ENCODE results near the gene RASA3. TPM values are rescaled to one million over a fixed set of nuclear protein-coding genes. Genes with fewer than 3 reads are reported as not detected.

The RASA3 gene
- total and polyA plus RNA-seq, 7 donors = 4.2 to 22.4 (median 16.9) TPM

DNA sequence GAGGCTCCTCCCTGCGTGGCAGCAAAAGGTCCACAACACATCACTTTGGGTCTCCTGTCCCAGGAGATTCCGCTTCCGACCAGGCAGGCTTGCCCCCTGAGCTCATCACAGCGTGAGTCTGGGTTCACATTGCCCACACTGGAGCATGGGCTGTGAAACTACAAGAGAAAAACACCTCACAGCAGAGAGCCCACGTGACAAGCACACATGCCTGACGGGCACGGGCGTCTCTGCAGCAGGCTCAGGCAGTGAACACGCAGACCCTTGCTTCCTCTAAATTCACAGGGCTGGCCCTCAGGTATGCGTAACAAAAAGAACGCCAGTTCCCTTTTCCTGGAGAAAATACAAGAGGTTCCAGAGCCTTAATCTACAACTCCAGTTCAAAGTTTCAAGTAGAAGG is 41.9 kb downstream of the RASA3 start:
- no peaks in the 10 kb centered on the region for H3K27me3 ChIP-seq

DNA sequence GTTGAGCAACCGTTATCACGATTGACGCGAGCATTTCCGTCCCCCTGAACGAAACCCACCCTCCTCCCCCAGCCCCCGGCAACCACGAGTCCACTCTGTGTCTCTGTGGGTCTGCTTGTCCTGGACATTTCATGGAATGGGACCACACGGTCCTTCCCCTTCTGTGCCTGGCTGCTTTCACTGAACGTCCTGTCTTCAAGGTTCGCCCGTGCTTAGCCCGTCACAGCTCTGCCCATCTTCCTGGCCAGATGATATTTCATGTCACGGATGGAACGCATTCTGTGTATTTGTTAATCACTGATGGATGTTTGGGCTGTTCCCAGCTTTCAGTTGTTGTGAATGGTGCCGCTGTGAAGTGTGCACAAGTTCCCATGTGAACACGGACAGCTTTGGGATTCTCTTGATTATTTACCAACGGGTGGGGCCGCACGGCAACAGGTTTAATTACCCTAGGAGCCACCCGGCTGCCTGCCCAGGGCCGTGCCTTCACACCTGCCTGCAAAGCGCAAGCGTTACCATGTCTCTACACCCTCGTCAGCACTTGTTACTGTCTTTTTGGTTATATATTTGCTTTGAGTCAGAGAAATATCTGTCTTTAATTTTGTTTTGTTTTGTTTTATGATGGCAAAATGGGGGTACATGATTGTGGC is 42.5 kb downstream of the RASA3 start:
- DNase-seq = peak; percentile 41
- 43 to 91% methylated on average over 25 of the region's 25 CpGs for WGBS, 2 donors
- TF ChIP-seq POLR2AphosphoS5 (IDR thresholded peaks at IDR 0.05) = no peak
- no peak for TF ChIP-seq POLR2A (IDR thresholded peaks at IDR 0.05)
- no peak for TF ChIP-seq EP300 (IDR thresholded peaks at IDR 0.05)
- TF ChIP-seq, protein P1, sequence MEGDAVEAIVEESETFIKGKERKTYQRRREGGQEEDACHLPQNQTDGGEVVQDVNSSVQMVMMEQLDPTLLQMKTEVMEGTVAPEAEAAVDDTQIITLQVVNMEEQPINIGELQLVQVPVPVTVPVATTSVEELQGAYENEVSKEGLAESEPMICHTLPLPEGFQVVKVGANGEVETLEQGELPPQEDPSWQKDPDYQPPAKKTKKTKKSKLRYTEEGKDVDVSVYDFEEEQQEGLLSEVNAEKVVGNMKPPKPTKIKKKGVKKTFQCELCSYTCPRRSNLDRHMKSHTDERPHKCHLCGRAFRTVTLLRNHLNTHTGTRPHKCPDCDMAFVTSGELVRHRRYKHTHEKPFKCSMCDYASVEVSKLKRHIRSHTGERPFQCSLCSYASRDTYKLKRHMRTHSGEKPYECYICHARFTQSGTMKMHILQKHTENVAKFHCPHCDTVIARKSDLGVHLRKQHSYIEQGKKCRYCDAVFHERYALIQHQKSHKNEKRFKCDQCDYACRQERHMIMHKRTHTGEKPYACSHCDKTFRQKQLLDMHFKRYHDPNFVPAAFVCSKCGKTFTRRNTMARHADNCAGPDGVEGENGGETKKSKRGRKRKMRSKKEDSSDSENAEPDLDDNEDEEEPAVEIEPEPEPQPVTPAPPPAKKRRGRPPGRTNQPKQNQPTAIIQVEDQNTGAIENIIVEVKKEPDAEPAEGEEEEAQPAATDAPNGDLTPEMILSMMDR (IDR thresholded peaks at IDR 0.05) = no peak
- H3K27me3 ChIP-seq = no peaks in the 10 kb centered on the region
- H3K9me3 ChIP-seq = no peaks in the 10 kb centered on the region
- no peak overlapping the region for H3K27ac ChIP-seq
- no peak overlapping the region for H3K4me3 ChIP-seq
- no peaks in the 10 kb centered on the region for H3K4me1 ChIP-seq
- intact Hi-C loops (cut with DNase I) = no loop called here
- no peaks in the 10 kb centered on the region for H3K36me3 ChIP-seq

More for the DNA sequence above, 41.9 kb downstream of the RASA3 start:
- H3K4me1 ChIP-seq = no peaks in the 10 kb centered on the region
- no peak overlapping the region for H3K4me3 ChIP-seq
- TF ChIP-seq POLR2A (IDR thresholded peaks at IDR 0.05) = no peak
- no peak for TF ChIP-seq POLR2AphosphoS5 (IDR thresholded peaks at IDR 0.05)
- TF ChIP-seq, protein P1 (IDR thresholded peaks at IDR 0.05) = no peak
- TF ChIP-seq EP300 (IDR thresholded peaks at IDR 0.05) = no peak
- H3K36me3 ChIP-seq = no peaks in the 10 kb centered on the region
- DNase-seq = peak; percentile 20
- H3K27ac ChIP-seq = no peak overlapping the region
- intact Hi-C loops (cut with DNase I) = no loop called here
- WGBS, 2 donors = 74% methylated on average over 11 of the region's 11 CpGs
- no peaks in the 10 kb centered on the region for H3K9me3 ChIP-seq

DNA sequence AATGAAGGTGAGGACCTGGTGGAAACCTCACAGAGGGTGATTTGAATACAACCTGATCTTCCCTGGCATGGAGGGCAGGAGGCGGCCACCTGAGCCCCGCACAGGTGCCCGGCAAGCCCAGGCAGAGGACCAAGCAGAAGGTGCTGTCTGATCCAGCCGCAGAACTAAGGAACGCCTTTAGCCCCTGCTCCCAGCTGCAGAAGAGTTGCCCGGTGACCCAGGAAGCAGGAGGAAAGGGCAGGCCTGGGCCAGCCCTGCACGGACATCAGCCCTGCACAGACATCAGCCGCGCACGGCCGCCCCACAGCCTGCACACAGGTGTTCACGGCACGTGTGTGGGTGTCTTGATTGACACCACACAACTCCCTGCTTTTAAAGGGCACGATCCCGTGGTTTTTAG is 43.1 kb downstream of the RASA3 start:
- TF ChIP-seq, protein P1 (IDR thresholded peaks at IDR 0.05) = no peak
- TF ChIP-seq EP300 (IDR thresholded peaks at IDR 0.05) = no peak
- TF ChIP-seq POLR2A (IDR thresholded peaks at IDR 0.05) = no peak
- no peak for TF ChIP-seq POLR2AphosphoS5 (IDR thresholded peaks at IDR 0.05)
- Histone ChIP-seq H3K9me3 (no peaks in the 10 kb centered on the region), H3K27ac (no peak overlapping the region), H3K4me1 (no peaks in the 10 kb centered on the region), H3K36me3 (no peaks in the 10 kb centered on the region), H3K27me3 (no peaks in the 10 kb centered on the region), H3K4me3 (no peak overlapping the region)
- WGBS, 2 donors = 84 to 94% methylated on average over 15 of the region's 15 CpGs
- peak; percentile 37 for DNase-seq
- intact Hi-C loops (cut with DNase I) = no loop called here

DNA sequence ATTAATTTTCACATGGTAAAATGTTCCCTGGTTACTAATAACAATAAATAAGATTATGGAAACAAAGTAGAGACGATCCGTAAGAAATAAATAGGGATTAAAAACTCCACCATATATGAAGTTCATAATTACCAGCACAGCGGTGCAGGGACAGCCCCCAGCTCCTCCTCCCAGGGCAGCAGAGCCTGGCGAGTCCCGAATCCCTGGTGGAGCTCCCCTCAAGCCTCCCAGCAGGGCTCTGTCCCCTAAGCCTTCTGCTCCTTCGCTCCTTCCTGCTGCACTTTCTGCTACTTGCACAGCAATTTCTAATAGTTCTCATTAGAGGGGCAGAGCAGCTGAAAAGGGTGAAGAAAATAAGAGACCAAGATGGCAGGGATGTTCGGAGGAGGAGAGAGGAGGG is 43.6 kb downstream of the RASA3 start:
- H3K4me1 ChIP-seq = no peaks in the 10 kb centered on the region
- H3K36me3 ChIP-seq = no peaks in the 10 kb centered on the region
- H3K27ac ChIP-seq = no peak overlapping the region
- H3K9me3 ChIP-seq = no peaks in the 10 kb centered on the region
- DNase-seq = no peak
- H3K27me3 ChIP-seq = no peaks in the 10 kb centered on the region
- TF ChIP-seq EP300 (IDR thresholded peaks at IDR 0.05) (no peak), POLR2AphosphoS5 (IDR thresholded peaks at IDR 0.05) (no peak), POLR2A (IDR thresholded peaks at IDR 0.05) (no peak)
- TF ChIP-seq, protein P1 (IDR thresholded peaks at IDR 0.05) = no peak
- no peak overlapping the region for H3K4me3 ChIP-seq
- intact Hi-C loops (cut with DNase I) = no loop called here
- 93 to 96% methylated on average over 7 of the region's 7 CpGs for whole genome bisulfite sequencing, 2 donors

DNA sequence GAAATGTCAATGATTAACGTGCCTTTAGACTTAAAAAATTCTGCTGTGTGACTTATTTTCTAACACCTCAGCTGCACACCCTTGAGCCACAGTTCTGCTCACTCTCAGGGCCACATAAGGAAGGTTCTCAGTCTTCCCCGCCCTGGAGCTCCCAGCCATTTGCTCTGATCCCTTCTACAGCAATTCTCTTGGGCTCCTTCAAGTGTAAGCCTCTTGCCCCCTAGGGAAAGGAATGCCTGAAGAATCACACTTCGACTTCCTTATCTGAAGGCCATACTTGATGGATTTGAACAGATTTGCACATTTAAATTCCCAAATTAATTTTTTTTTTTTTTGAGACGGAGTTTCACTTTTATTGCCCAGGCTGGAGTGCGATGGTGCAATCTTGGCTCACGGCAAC is 44.2 kb downstream of the RASA3 start:
- TF ChIP-seq, protein P1 (IDR thresholded peaks at IDR 0.05) = no peak
- no peak for TF ChIP-seq POLR2A (IDR thresholded peaks at IDR 0.05)
- 88 to 94% methylated on average over 6 of the region's 6 CpGs for WGBS, 2 donors
- intact Hi-C loops (cut with DNase I) = no loop called here

More for the DNA sequence above, 44.2 kb downstream of the RASA3 start:
- Histone ChIP-seq H3K4me3 (no peak overlapping the region), H3K36me3 (no peaks in the 10 kb centered on the region), H3K4me1 (no peaks in the 10 kb centered on the region), H3K27me3 (no peaks in the 10 kb centered on the region), H3K27ac (no peak overlapping the region), H3K9me3 (no peaks in the 10 kb centered on the region)
- DNase-seq = no peak

All from sigmoid colon (tissue), 7 donors.